HEK293T (cell line): ENCODE results near the gene TEX2.

Experiments
- BHLHE40 ChIP-seq: fragments of 450-650 bp; IDR thresholded peaks from 2 replicates; pipeline ENCODE4 v1.6.1; 2016; ENCODE audit warnings: mild to moderate bottlenecking, moderate library complexity, borderline replicate concordance
- FOXA1 ChIP-seq: fragments of 450-650 bp; IDR thresholded peaks from 2 replicates; pipeline ENCODE4 v1.6.1; 2016; ENCODE audit warnings: mild to moderate bottlenecking
- LEF1 ChIP-seq: fragments of 450-650 bp; IDR thresholded peaks from 2 replicates; pipeline ENCODE4 v1.6.1; 2017; ENCODE audit warnings: mild to moderate bottlenecking, borderline replicate concordance
- SUZ12 ChIP-seq: fragments of 450-650 bp; IDR thresholded peaks from 2 replicates; pipeline ENCODE4 v1.6.1; 2016; ENCODE audit warnings: mild to moderate bottlenecking

DNA sequence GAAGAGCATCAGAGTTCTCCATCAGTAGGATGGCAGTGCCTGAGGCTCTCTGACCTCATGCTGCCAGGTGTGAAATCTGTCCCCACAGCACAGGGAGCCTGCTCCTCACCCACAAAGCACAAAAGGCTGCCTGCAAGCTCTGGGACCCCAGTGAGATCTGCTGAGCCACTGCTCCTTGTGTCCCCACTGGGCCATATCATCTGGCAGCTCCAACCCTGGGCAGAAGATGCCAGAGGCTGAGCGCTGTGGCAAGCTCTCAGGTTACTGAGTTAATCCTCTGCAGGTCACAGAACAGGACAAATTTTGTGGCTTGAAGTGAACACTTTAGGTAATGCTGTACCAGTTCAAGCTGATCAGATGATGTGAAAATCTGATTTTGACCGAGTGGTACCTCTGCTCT is 106.4 kb downstream of the TEX2 start:
- TF ChIP-seq BHLHE40: no peak
- TF ChIP-seq SUZ12: no peak
- no peak for TF ChIP-seq FOXA1
- TF ChIP-seq LEF1: no peak
